Ectodermal cell (in vitro differentiated cells): ENCODE data around the gene ANKRD9. TPM values are rescaled to one million over a fixed set of nuclear protein-coding genes. Genes with fewer than 3 reads are reported as not detected.
A peak's percentile ranks its signal among the peaks of the same experiment; 100 is the strongest.
"Not testable (repeated sequence)": the region's sequence is repeated elsewhere in the genome, so short reads cannot be mapped to it uniquely, and the experiment has no call there.

Source experiments
- H3K27ac ChIP-seq: 2 replicates; pipeline ENCODE4 v1.7.0; 2013; ENCODE audit warnings: mild to moderate bottlenecking, low read depth, low read length; ENCODE audit not compliant: insufficient read depth, poor library complexity, severe bottlenecking
- H3K27me3 ChIP-seq: 2 replicates; pipeline ENCODE4 v1.7.0; 2013; ENCODE audit warnings: mild to moderate bottlenecking, low read length; ENCODE audit not compliant: insufficient read depth, control insufficient read depth, poor library complexity, severe bottlenecking
- H3K36me3 ChIP-seq: one replicate; pipeline ENCODE4 v1.7.0; 2013; ENCODE audit warnings: low read length; ENCODE audit not compliant: control insufficient read depth, insufficient read depth
- H3K4me1 ChIP-seq: one replicate; pipeline ENCODE4 v1.7.0; 2013; ENCODE audit warnings: low read length; ENCODE audit not compliant: control insufficient read depth, insufficient read depth
- H3K4me3 ChIP-seq: 2 replicates; pipeline ENCODE4 v1.7.0; 2013; ENCODE audit warnings: low read depth, low read length, control low read depth; ENCODE audit not compliant: insufficient read depth
- H3K9me3 ChIP-seq: 2 replicates; pipeline ENCODE4 v1.7.0; 2013; ENCODE audit warnings: mild to moderate bottlenecking, low read length, moderate library complexity; ENCODE audit not compliant: control insufficient read depth
- WGBS, 2 experiments: methylation state at CpG; one replicate each; pipeline ENCODE4 v1.1.7; 2013; ENCODE audit warnings: missing lambda C conversion rate in 2 of 2; 5-methylcytosine and 5-hydroxymethylcytosine counted together
- polyA plus RNA-seq, 4 experiments: library from polyadenylated mRNA; stranded (reverse); fragments of 50-300 nt; gene quantifications; one replicate each; pipeline ENCODE4 v1.2.3, GENCODE V29; 2013

Gene ANKRD9, protein sequence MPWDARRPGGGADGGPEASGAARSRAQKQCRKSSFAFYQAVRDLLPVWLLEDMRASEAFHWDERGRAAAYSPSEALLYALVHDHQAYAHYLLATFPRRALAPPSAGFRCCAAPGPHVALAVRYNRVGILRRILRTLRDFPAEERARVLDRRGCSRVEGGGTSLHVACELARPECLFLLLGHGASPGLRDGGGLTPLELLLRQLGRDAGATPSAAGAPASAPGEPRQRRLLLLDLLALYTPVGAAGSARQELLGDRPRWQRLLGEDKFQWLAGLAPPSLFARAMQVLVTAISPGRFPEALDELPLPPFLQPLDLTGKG
- polyA plus RNA-seq (2013, experiment 1 of 4) = 19.2 TPM
- polyA plus RNA-seq (2013, experiment 2 of 4) = 17.4 TPM
- 25.3 TPM for polyA plus RNA-seq (2013, experiment 3 of 4)
- 24.4 TPM for polyA plus RNA-seq (2013, experiment 4 of 4)

DNA sequence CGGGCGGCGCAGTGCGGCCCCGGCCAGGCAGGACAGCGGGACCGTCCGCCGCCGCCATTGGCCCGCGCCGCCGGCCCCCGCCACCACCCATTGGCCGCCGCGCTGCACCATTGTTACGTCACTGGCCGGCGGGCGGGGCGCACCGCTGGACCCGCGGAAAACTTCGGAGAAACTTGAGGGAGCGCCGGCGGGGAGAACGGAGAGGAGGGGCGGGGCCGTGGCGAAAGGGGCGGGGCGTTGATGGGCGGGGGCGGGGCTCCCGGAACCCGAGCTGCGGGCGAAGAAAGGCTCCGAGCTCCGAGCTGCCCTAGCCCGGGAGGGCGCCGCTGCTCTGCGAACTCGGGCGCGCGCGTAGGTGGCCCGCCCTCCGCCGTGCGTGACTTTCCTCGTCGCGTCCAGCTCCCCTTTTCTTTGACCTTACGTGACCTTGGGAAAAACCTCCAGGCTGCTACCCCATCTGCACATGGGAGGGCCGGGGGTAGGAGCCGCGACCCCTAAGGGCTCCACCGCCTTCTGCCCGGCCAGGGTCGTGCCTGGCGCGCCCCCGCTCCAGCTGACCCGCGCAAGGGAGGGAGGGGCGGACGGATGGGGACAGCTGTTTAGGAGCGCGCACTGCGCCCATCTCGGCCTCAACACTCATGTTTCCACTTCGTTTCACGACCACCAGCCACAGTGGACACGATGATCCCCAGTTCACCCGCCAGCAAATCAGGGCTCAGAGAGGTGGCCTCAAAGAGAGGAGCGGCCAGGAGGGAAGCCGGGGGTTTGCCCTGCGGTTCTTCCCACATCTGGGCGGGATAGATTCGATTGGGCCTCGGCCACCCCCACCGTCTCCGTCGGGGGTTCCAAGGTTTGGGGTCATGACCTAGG, at the start of gene ANKRD9:
ANKRD9 (minus strand) TSS at position 31 of the 870 bp plus-strand sequence. CDS start 1,887 bp downstream, outside the sequence.
- Histone ChIP-seq H3K4me3 (peak within 1 kb of the TSS; percentile 64), H3K36me3 (no peaks in the 10 kb centered on the region), H3K27ac (peak within 1 kb of the TSS; percentile 53), H3K9me3 (no peaks in the 10 kb centered on the region), H3K27me3 (no peaks in the 10 kb centered on the region), H3K4me1 (peaks cover 33% of the 10 kb centered on the region)
- 1% methylated on average over 91 of the region's 91 CpGs for WGBS, 2 experiments

- H3K4me1 ChIP-seq = no peaks in the 10 kb centered on the region
- no peaks in the 10 kb centered on the region for H3K27me3 ChIP-seq
- no peak overlapping the region for H3K27ac ChIP-seq
- no peaks in the 10 kb centered on the region for H3K36me3 ChIP-seq
- 76 to 82% methylated on average over 4 of the region's 4 CpGs for WGBS, 2 experiments
- H3K9me3 ChIP-seq = no peaks in the 10 kb centered on the region
- H3K4me3 ChIP-seq = no peak overlapping the region
Observed at GRCh38 chr14:102558556-102558955, 49.0 kb upstream of the ANKRD9 start.

DNA sequence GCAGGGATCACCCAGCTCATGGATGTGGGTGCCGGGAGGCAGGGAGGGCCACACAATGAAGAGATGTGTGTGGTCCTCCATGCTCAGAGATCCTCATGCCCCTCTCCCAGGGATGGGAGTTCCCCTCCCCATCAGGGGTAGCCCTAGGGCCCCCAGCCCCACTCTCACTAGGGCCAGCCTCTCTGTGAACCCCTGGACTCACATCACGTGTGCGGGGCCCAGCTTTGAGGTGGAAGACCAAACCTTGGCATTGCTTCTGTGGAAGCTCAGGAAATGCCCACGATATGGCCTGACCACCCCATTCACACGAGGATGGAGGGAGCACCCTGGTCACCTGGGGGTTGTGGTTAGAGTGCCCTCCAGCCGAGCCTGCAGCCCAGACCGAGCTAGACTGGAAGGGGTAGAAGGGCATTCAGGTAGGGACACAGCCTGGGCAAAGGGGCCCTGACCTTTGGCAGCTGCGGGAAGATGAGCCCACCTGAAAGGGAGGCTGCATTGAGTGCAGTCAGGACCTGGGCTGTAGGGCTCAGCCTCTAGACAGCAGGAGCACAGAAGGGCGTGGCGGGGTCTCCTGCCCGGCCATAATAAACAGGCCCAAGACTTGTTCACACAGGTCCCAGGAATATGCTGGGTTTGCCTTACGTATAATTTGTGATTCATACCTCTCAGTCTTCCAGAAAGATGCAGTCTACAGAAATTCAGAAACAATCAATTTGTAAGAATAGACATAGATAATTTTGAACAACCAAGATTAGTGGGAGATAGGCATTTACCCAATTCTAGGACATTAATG, 48.1 kb upstream of the ANKRD9 start:
- Histone ChIP-seq H3K4me1 (no peaks in the 10 kb centered on the region), H3K9me3 (no peaks in the 10 kb centered on the region), H3K4me3 (no peak overlapping the region), H3K36me3 (no peaks in the 10 kb centered on the region), H3K27me3 (no peaks in the 10 kb centered on the region), H3K27ac (no peak overlapping the region)
- WGBS, 2 experiments = 87 to 90% methylated on average over 12 of the region's 12 CpGs

DNA sequence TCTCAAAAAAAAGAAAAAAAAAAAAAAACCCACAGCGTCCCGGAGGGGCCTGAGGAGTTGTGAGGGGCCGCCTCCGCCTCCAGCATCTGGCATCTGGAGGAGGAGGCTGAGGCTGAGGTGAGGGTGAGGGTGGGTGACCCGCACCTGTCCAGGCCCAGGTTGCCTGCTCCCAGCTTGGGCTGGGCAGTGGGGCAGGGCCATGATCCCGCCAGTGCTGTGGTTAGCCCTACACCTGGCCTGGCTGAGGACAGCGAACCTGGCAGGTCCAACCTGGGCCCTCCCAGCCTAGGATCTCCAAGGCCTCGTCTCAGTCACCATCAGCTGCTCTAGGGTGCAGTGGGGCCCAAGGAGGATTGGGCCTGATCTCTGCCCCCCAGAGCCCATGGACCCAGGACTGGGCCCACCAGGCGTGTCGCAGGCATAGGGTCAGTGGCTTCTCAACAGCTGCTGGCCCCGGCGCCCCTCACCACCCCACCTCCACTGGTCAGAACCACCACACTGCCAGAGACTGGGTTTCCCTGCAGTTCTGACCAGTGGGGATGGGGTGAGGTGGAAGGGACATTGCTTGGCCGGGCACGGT, 46.6 kb upstream of the ANKRD9 start:
- Histone ChIP-seq H3K36me3 (no peaks in the 10 kb centered on the region), H3K4me1 (peaks cover 4% of the 10 kb centered on the region), H3K9me3 (no peaks in the 10 kb centered on the region), H3K27me3 (no peaks in the 10 kb centered on the region), H3K4me3 (no peak overlapping the region), H3K27ac (no peak overlapping the region)
- 96 to 97% methylated on average over 14 of the region's 14 CpGs for WGBS, 2 experiments

- H3K36me3 ChIP-seq = no peaks in the 10 kb centered on the region
- H3K4me1 ChIP-seq = peaks cover 4% of the 10 kb centered on the region
- no peaks in the 10 kb centered on the region for H3K27me3 ChIP-seq
- no peak overlapping the region for H3K27ac ChIP-seq
- H3K4me3 ChIP-seq = peak overlapping the region; percentile 51
- H3K9me3 ChIP-seq = no peaks in the 10 kb centered on the region
- 6 to 7% methylated on average over 94 of the region's 94 CpGs for WGBS, 2 experiments
Observed at GRCh38 chr14:102554821-102555819, 45.5 kb upstream of the ANKRD9 start.

GRCh38 chr14:102551995-102552705, 42.6 kb upstream of the ANKRD9 start:
- 77% methylated on average over 14 of the region's 14 CpGs for WGBS, 2 experiments
- Histone ChIP-seq H3K4me1 (peaks cover 4% of the 10 kb centered on the region), H3K36me3 (no peaks in the 10 kb centered on the region), H3K27ac (no peak overlapping the region), H3K4me3 (no peak overlapping the region), H3K27me3 (no peaks in the 10 kb centered on the region), H3K9me3 (no peaks in the 10 kb centered on the region)

DNA sequence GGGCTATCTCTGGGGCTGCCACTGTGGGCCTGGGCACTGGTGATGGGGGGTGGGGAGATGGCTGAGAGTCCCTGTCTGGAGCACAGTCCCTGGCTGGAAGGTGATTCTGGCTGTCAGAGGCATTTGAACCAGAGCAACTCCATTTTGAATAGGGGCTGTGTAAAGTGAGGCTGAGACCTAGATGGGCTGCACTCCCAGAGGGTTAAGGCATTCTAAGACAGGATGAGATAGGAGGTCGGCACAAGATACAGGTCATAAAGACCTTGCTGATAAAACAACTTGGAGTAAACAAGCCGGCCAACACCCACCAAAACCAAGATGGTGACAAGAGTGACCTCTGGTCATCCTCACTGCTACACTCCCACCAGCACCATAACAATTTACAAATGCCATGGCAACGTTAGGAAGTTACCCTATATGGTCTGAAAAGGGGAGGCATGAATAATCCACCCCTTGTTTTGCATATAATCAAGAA, 41.4 kb upstream of the ANKRD9 start:
- H3K36me3 ChIP-seq, H3K27ac ChIP-seq, H3K4me1 ChIP-seq, H3K27me3 ChIP-seq, H3K9me3 ChIP-seq, H3K4me3 ChIP-seq: not testable (repeated sequence)
- 88 to 89% methylated on average over 3 of the region's 3 CpGs for WGBS, 2 experiments

- Histone ChIP-seq H3K27me3 (peaks cover 24% of the 10 kb centered on the region), H3K4me1 (peaks cover 18% of the 10 kb centered on the region)
- WGBS, 2 experiments = 87 to 93% methylated on average over 3 of the region's 3 CpGs
Observed at GRCh38 chr14:102548616-102549240, 39.2 kb upstream of the ANKRD9 start.

More at GRCh38 chr14:102548616-102549240, 39.2 kb upstream of the ANKRD9 start:
- no peak overlapping the region for H3K27ac ChIP-seq
- H3K4me3 ChIP-seq = no peak overlapping the region
- no peaks in the 10 kb centered on the region for H3K9me3 ChIP-seq
- no peaks in the 10 kb centered on the region for H3K36me3 ChIP-seq
